SKM-1 (cell line): ENCODE results near the gene SOX8.
"Not testable (repeated sequence)": the region's sequence is repeated elsewhere in the genome, so short reads cannot be mapped to it uniquely, and the experiment has no call there.

ENCODE experiments used
- DNase-seq: peaks from one replicate; lab custom pipeline; 2025; ENCODE audit not compliant: unreplicated experiment; lab: John Stamatoyannopoulos, UW

The SOX8 gene

GRCh38 chr16:981695-982144 lies at the start of gene SOX8:
SOX8 (plus strand) TSS chr16:981770; CDS start chr16:981923, 153 bp downstream.
- DNase-seq = no peak

GRCh38 chr16:932831-933330 lies 48.7 kb upstream of the SOX8 start:
- no peak for DNase-seq

- no peak for DNase-seq
These were observed 48.0 kb upstream of the SOX8 start for GRCh38 chr16:933581-933980.

- DNase-seq = no peak
These were observed 47.4 kb upstream of the SOX8 start for GRCh38 chr16:934178-934577.

- DNase-seq = no peak
These were observed 45.9 kb upstream of the SOX8 start for GRCh38 chr16:935684-936083.

- no peak for DNase-seq
These were observed 44.3 kb upstream of the SOX8 start for GRCh38 chr16:937311-937710.

GRCh38 chr16:937723-938122 lies 43.8 kb upstream of the SOX8 start:
- no peak for DNase-seq

GRCh38 chr16:938136-938535 lies 43.4 kb upstream of the SOX8 start:
- DNase-seq = no peak

- DNase-seq = no peak
These were observed 42.8 kb upstream of the SOX8 start for GRCh38 chr16:938752-939151.

- no peak for DNase-seq
These were observed 42.3 kb upstream of the SOX8 start for GRCh38 chr16:939311-939710.

GRCh38 chr16:939941-940340 lies 41.6 kb upstream of the SOX8 start:
- no peak for DNase-seq

- no peak for DNase-seq
These were observed 39.0 kb upstream of the SOX8 start for GRCh38 chr16:942436-943060.

- DNase-seq = no peak
These were observed 37.6 kb upstream of the SOX8 start for GRCh38 chr16:943971-944370.

- DNase-seq = no peak
These were observed 36.1 kb upstream of the SOX8 start for GRCh38 chr16:945271-946047.

- DNase-seq = no peak
These were observed 35.5 kb upstream of the SOX8 start for GRCh38 chr16:946048-946395.

- no peak for DNase-seq
These were observed 34.2 kb upstream of the SOX8 start for GRCh38 chr16:947255-947921.

GRCh38 chr16:947922-948303 lies 33.7 kb upstream of the SOX8 start:
- DNase-seq = not testable (repeated sequence)

GRCh38 chr16:948767-949166 lies 32.8 kb upstream of the SOX8 start:
- not testable (repeated sequence) for DNase-seq

GRCh38 chr16:950733-951573 lies 30.6 kb upstream of the SOX8 start:
- not testable (repeated sequence) for DNase-seq

GRCh38 chr16:951660-952301 lies 29.8 kb upstream of the SOX8 start:
- DNase-seq = no peak

- DNase-seq = no peak
These were observed 29.2 kb upstream of the SOX8 start for GRCh38 chr16:952321-952720.
